Muscle layer of duodenum (tissue), 2 donors: Measurements from ENCODE around the gene CD2.
"Not testable (repeated sequence)": the region's sequence is repeated elsewhere in the genome, so short reads cannot be mapped to it uniquely, and the experiment has no call there.

ENCODE experiments used
- H3K27ac ChIP-seq: one replicate; pipeline ENCODE4 v1.7.0; 2013; ENCODE audit warnings: mild to moderate bottlenecking, low read length
- H3K27me3 ChIP-seq: one replicate; pipeline ENCODE4 v1.7.0; 2013; ENCODE audit warnings: low read depth, mild to moderate bottlenecking, control low read depth, low read length
- H3K36me3 ChIP-seq, 2 donors: one replicate each; pipeline ENCODE4 v1.7.0; 2013; ENCODE audit warnings: low read length in 2 of 2, control low read depth in 1 of 2, mild to moderate bottlenecking in 1 of 2; ENCODE audit not compliant: insufficient read depth in 2 of 2, control insufficient read depth in 1 of 2
- H3K4me1 ChIP-seq, 2 donors: one replicate each; pipeline ENCODE4 v1.7.0; 2013; ENCODE audit warnings: low read length in 2 of 2, mild to moderate bottlenecking in 2 of 2, control low read depth in 1 of 2, moderate library complexity in 1 of 2; ENCODE audit not compliant: insufficient read depth in 2 of 2, control insufficient read depth in 1 of 2
- H3K4me3 ChIP-seq, 2 donors: one replicate each; pipeline ENCODE4 v1.7.0; 2013; ENCODE audit warnings: low read length in 2 of 2, low read depth in 1 of 2, mild to moderate bottlenecking in 1 of 2
- H3K9me3 ChIP-seq, 2 donors: one replicate each; pipeline ENCODE4 v1.7.0; 2013; ENCODE audit warnings: low read length in 2 of 2, control low read depth in 1 of 2, mild to moderate bottlenecking in 1 of 2; ENCODE audit not compliant: control insufficient read depth in 1 of 2
- donor health status: healthy.

Gene CD2

GRCh38 chr1:116751621-116752020 lies 2.6 kb upstream of the CD2 start:
- Histone ChIP-seq H3K4me1 (no peaks in the 10 kb centered on the region), H3K9me3 (peaks cover 24 to 27% of the 10 kb centered on the region in 2 donors), H3K27ac (no peak overlapping the region), H3K36me3 (no peaks in the 10 kb centered on the region), H3K4me3 (no peak overlapping the region), H3K27me3 (no peaks in the 10 kb centered on the region)

GRCh38 chr1:116753312-116753711 lies 918 bp upstream of the CD2 start:
- peaks cover 7 to 15% of the 10 kb centered on the region in 2 donors for H3K9me3 ChIP-seq
- H3K4me1 ChIP-seq = no peaks in the 10 kb centered on the region
- H3K4me3 ChIP-seq = no peak overlapping the region
- H3K27me3 ChIP-seq = no peaks in the 10 kb centered on the region
- no peaks in the 10 kb centered on the region for H3K36me3 ChIP-seq
- no peak overlapping the region for H3K27ac ChIP-seq

- H3K4me3 ChIP-seq = peak overlapping the region in 1 of 2 donors; percentile 34
- H3K4me1 ChIP-seq = no peaks in the 10 kb centered on the region
- no peaks in the 10 kb centered on the region for H3K9me3 ChIP-seq
- H3K27ac ChIP-seq = no peak overlapping the region
- no peaks in the 10 kb centered on the region for H3K36me3 ChIP-seq
- H3K27me3 ChIP-seq = no peaks in the 10 kb centered on the region
Measured at GRCh38 chr1:116755066-116755465, 836 bp downstream of the CD2 start.

GRCh38 chr1:116755681-116756080 lies 1.5 kb downstream of the CD2 start:
- Histone ChIP-seq H3K36me3 (no peaks in the 10 kb centered on the region), H3K9me3 (no peaks in the 10 kb centered on the region), H3K4me1 (no peaks in the 10 kb centered on the region), H3K27ac (no peak overlapping the region), H3K4me3 (peak overlapping the region in 1 of 2 donors; percentile 34), H3K27me3 (no peaks in the 10 kb centered on the region)

- H3K9me3 ChIP-seq, H3K27me3 ChIP-seq, H3K4me3 ChIP-seq, H3K36me3 ChIP-seq, H3K27ac ChIP-seq, H3K4me1 ChIP-seq: not testable (repeated sequence)
Measured at GRCh38 chr1:116756092-116756491, 1.9 kb downstream of the CD2 start.

GRCh38 chr1:116758456-116758815 lies 4.2 kb downstream of the CD2 start:
- H3K9me3 ChIP-seq, H3K27ac ChIP-seq, H3K4me1 ChIP-seq, H3K4me3 ChIP-seq, H3K27me3 ChIP-seq, H3K36me3 ChIP-seq: not testable (repeated sequence)

- H3K27me3 ChIP-seq = no peaks in the 10 kb centered on the region
- no peak overlapping the region for H3K27ac ChIP-seq
- no peaks in the 10 kb centered on the region for H3K9me3 ChIP-seq
- no peak overlapping the region for H3K4me3 ChIP-seq
- H3K36me3 ChIP-seq = no peaks in the 10 kb centered on the region
- peaks cover 0 to 6% of the 10 kb centered on the region in 2 donors for H3K4me1 ChIP-seq
Measured at GRCh38 chr1:116759636-116760035, 5.4 kb downstream of the CD2 start.

GRCh38 chr1:116760487-116760886 lies 6.3 kb downstream of the CD2 start:
- Histone ChIP-seq H3K27me3 (no peaks in the 10 kb centered on the region), H3K27ac (no peak overlapping the region), H3K4me3 (no peak overlapping the region), H3K9me3 (no peaks in the 10 kb centered on the region), H3K4me1 (peaks cover 0 to 6% of the 10 kb centered on the region in 2 donors), H3K36me3 (no peaks in the 10 kb centered on the region)

GRCh38 chr1:116760996-116761665 lies 6.9 kb downstream of the CD2 start:
- Histone ChIP-seq H3K36me3 (no peaks in the 10 kb centered on the region), H3K4me1 (peaks cover 0 to 6% of the 10 kb centered on the region in 2 donors), H3K9me3 (no peaks in the 10 kb centered on the region), H3K27me3 (no peaks in the 10 kb centered on the region), H3K4me3 (no peak overlapping the region), H3K27ac (no peak overlapping the region)

GRCh38 chr1:116762281-116762680 lies 8.1 kb downstream of the CD2 start:
- no peak overlapping the region for H3K27ac ChIP-seq
- H3K9me3 ChIP-seq = no peaks in the 10 kb centered on the region
- no peaks in the 10 kb centered on the region for H3K27me3 ChIP-seq
- no peak overlapping the region for H3K4me3 ChIP-seq
- H3K4me1 ChIP-seq = peaks cover 0 to 6% of the 10 kb centered on the region in 2 donors
- H3K36me3 ChIP-seq = no peaks in the 10 kb centered on the region

GRCh38 chr1:116762781-116763115 lies 8.5 kb downstream of the CD2 start:
- Histone ChIP-seq H3K36me3 (no peaks in the 10 kb centered on the region), H3K9me3 (no peaks in the 10 kb centered on the region), H3K4me1 (peaks cover 0 to 6% of the 10 kb centered on the region in 2 donors), H3K27me3 (no peaks in the 10 kb centered on the region), H3K27ac (peak overlapping the region; percentile 35), H3K4me3 (no peak overlapping the region)

GRCh38 chr1:116763116-116763786 lies 9.0 kb downstream of the CD2 start:
- Histone ChIP-seq H3K27ac (peak overlapping the region; percentile 35), H3K4me1 (peaks cover 0 to 6% of the 10 kb centered on the region in 2 donors), H3K27me3 (no peaks in the 10 kb centered on the region), H3K36me3 (no peaks in the 10 kb centered on the region), H3K9me3 (no peaks in the 10 kb centered on the region), H3K4me3 (no peak overlapping the region)
